Measurements from ENCODE around the gene FIS1. TPM values are rescaled to one million over a fixed set of nuclear protein-coding genes. Genes with fewer than 3 reads are reported as not detected.
"Not testable (repeated sequence)": the region's sequence is repeated elsewhere in the genome, so short reads cannot be mapped to it uniquely, and the experiment has no call there.

FIS1 gene
- total RNA-seq, 1 donor: 123 TPM

DNA sequence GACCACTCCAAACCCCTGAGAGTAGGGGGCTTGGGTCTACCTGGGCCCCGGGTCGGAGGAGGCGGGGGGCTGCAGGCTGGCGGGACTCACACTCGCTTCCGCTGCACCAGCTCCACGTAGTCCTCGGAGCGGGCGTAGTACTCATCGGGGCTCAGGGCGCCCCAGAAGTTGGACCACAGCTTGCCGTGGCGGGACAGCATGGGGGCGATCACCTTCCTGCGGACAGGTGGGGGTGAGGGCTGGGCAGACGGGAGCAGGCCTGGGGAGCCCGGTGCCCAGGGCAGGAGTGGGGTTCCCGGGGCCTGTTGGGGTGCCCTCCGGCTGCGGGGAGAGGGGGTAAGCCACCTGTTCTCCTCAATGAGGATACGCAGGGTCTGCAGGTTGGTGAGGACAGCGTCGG is 33.4 kb downstream of the FIS1 start:
- TF ChIP-seq, protein P1, sequence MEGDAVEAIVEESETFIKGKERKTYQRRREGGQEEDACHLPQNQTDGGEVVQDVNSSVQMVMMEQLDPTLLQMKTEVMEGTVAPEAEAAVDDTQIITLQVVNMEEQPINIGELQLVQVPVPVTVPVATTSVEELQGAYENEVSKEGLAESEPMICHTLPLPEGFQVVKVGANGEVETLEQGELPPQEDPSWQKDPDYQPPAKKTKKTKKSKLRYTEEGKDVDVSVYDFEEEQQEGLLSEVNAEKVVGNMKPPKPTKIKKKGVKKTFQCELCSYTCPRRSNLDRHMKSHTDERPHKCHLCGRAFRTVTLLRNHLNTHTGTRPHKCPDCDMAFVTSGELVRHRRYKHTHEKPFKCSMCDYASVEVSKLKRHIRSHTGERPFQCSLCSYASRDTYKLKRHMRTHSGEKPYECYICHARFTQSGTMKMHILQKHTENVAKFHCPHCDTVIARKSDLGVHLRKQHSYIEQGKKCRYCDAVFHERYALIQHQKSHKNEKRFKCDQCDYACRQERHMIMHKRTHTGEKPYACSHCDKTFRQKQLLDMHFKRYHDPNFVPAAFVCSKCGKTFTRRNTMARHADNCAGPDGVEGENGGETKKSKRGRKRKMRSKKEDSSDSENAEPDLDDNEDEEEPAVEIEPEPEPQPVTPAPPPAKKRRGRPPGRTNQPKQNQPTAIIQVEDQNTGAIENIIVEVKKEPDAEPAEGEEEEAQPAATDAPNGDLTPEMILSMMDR (IDR thresholded peaks at IDR 0.05; ENCODE audit: insufficient read depth, low read length): no peak
- H3K4me3 ChIP-seq (ENCODE audit: low read depth, low read length): no peak overlapping the region
- DNase-seq (ENCODE audit: low read depth): no peak

DNA sequence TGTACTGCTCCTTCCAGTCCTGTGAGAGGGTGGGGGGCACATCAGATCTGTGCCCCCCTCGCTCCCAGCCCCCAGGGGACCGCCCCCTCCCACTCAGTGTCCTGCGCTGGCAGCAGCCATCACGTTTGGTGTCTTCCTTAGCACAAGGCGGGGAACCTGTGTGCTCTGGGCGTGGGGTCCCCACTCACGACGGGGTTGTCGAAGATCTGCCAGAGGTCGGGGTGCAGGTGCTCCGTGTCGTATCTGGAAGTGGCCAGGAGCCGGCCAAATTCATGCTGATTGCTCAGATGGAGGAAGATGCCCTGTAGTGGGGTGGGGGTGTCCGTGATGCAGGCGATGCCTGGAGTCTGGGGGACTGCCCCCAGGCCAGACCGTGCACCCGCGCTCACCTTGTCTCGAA is 34.7 kb downstream of the FIS1 start:
- H3K4me3 ChIP-seq (ENCODE audit: low read depth, low read length): no peak overlapping the region
- TF ChIP-seq, protein P1 (IDR thresholded peaks at IDR 0.05; ENCODE audit: insufficient read depth, low read length): no peak
- DNase-seq (ENCODE audit: low read depth): no peak

DNA sequence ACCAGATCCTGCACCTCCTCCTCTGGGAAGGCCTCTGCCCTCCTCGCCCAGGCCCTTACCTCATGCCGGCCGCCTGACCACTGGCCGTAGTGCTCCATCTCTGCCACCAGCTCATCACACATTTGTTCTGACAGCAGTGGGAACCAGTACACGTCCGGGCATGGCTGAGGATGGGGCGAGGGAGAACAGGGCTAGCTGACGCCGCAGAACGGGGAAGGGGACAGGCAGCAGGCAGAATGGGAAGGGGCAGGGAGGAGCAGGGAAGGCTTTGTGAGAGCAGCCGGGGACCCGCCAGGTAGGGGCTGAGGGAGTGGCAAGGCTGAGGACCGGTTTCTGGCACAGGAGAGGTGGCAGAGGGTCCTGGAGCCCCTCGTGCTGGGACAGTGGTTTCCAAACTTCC is 36.1 kb downstream of the FIS1 start:
- TF ChIP-seq, protein P1 (IDR thresholded peaks at IDR 0.05; ENCODE audit: insufficient read depth, low read length): no peak
- DNase-seq (ENCODE audit: low read depth): no peak
- no peak overlapping the region for H3K4me3 ChIP-seq (ENCODE audit: low read depth, low read length)

DNA sequence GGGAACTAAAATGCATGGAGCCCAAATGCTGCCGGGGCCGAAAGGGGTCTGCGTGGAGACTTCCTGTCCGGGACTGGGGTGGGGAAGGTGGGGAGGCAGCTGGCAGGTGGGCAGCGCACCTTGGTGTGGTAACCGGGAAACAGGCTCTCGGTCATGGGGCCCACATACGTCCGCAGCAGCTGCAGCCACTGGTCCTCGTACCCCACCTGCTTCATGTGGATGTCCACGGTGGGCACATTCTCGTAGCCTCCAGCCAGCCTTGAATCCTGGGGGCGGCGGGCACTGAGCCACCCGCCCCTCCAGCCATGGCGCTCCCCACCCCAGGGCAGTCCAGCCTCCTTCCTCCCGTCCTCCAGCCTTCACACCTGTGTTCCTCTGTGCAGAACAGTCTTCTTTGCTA is 37.4 kb downstream of the FIS1 start:
- no peak overlapping the region for H3K4me3 ChIP-seq (ENCODE audit: low read depth, low read length)
- TF ChIP-seq, protein P1 (IDR thresholded peaks at IDR 0.05; ENCODE audit: insufficient read depth, low read length): no peak
- no peak for DNase-seq (ENCODE audit: low read depth)

DNA sequence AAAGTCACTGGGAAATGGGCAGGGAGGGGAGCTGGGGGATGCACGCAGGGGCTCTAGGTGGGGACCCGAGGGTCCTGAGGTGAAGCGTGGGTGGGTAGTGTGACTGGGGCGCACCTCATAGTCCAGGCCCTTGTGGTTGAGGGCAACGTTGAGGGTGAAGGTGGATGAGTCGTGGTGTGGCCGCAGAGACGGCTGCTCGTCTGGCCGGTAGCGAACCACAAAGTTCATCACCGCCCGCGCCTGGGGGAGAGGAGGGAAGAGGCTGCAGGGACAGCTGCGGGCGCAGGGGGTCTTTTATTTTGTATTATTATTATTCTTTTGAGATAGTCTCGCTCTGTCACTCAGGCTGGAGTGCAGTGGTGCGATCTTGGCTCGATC is 38.2 kb downstream of the FIS1 start:
- TF ChIP-seq, protein P1 (IDR thresholded peaks at IDR 0.05; ENCODE audit: insufficient read depth, low read length): no peak
- no peak for DNase-seq (ENCODE audit: low read depth)
- no peak overlapping the region for H3K4me3 ChIP-seq (ENCODE audit: low read depth, low read length)

DNA sequence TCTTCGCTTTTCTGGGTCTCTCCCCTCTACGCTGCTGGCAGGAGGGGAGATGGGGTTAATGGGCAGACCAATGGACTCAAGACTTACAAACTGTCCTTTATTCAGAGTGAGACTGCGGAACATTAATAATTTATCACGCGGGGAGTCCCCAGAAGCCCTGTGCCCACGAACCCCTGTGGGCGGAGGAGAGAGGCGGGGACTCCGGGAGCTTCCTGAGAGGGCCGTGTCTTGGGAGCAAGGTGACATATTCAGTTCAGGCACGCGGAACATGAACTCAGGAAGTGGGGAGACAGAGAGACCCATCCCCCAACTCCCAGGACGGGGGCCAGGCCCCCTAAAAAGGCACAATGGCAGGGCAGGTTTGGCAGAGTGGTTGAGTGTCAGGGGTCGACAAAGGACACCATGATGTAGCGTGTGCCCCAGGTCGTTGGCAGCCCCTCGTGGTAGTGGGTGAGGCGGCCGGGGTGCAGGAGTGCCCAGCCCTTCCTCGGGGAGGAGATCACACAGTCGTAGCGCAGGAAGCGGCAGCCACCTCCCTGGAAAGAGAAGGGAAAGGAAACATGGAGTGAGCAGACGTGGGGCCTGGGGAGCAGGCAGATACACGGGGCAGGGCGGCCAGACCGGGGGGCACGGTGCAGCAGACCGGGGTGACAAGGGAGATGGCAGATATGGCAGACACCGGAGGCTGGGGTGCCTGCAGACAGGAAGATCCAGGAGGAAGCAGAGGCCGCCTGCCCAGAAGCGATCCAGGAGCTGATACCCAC is 38.8 kb downstream of the FIS1 start:
- no peak for DNase-seq (ENCODE audit: low read depth)
- TF ChIP-seq, protein P1 (IDR thresholded peaks at IDR 0.05; ENCODE audit: insufficient read depth, low read length): no peak
- H3K4me3 ChIP-seq (ENCODE audit: low read depth, low read length): no peak overlapping the region

DNA sequence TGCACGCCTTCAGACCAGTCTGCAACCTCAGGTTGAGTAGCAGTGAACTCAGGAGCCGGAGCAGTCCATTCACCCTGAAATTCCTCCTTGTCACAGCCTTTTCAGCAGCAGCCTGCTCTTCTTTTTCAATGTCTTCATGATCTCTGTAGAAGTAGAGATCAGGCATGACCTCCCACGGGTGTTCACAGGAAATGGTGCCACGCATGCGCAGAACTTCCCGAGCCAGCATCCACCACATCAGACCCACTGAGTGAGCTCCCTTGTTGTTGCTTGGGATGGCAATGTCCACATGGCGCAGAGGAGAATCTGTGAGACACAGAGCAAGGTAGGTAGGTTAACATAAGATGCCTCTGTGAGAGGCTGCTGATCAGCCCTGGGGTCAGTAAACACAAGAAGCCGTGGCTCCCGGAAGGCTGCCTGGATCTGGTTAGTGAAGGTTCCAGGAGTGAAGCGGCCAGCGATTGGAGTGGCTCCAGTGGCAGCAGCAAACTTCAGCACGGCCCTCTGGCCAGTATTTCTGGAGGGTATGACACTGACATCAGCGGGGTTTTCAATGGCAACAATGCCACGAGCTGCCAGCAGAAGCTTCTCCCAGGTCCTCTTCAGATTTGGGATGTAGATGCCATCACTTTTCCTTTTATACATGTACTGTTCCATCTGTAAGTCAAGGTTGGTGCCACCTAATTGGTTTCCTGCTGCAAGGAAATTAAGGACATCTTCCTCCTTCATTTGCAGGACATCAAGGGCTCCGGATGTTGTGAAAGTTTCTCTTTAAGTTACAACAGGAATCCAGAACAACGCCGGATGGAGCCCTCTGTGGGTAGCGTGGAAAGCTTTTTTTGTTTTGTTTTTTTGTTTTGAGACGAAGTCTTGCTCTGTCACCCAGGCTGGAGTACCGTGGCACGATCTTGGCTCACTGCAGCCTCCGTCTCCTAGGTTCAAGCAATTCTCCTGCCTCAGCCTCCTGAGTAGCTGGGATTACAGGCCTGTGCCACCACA is 40.8 kb downstream of the FIS1 start:
- H3K4me3 ChIP-seq (ENCODE audit: low read depth, low read length): not testable (repeated sequence)
- peak; percentile 5 for DNase-seq (ENCODE audit: low read depth)

Data from fibroblast of the aortic adventitia (primary cell).